IPS-15b (cell line): ENCODE data around the gene REEP6.

Experiments
- H3K27me3 ChIP-seq: one replicate; pipeline ENCODE4 v1.6.1; 2013; ENCODE audit warnings: low read length; ENCODE audit not compliant: control insufficient read depth, insufficient read depth
- H3K36me3 ChIP-seq: one replicate; pipeline ENCODE4 v1.6.1; 2013; ENCODE audit warnings: low read length; ENCODE audit not compliant: control insufficient read depth, insufficient read depth
- H3K4me1 ChIP-seq: one replicate; pipeline ENCODE4 v1.6.1; 2013; ENCODE audit warnings: mild to moderate bottlenecking, low read length; ENCODE audit not compliant: control insufficient read depth, insufficient read depth
- H3K4me3 ChIP-seq: one replicate; pipeline ENCODE4 v1.5.1; 2013; ENCODE audit warnings: low read depth, low read length
- H3K9ac ChIP-seq: one replicate; pipeline ENCODE4 v1.6.1; 2013; ENCODE audit warnings: low read depth, mild to moderate bottlenecking, low read length
- H3K9me3 ChIP-seq: one replicate; pipeline ENCODE4 v1.6.1; 2013; ENCODE audit warnings: mild to moderate bottlenecking, low read length; ENCODE audit not compliant: control insufficient read depth, insufficient read depth

REEP6 gene

DNA sequence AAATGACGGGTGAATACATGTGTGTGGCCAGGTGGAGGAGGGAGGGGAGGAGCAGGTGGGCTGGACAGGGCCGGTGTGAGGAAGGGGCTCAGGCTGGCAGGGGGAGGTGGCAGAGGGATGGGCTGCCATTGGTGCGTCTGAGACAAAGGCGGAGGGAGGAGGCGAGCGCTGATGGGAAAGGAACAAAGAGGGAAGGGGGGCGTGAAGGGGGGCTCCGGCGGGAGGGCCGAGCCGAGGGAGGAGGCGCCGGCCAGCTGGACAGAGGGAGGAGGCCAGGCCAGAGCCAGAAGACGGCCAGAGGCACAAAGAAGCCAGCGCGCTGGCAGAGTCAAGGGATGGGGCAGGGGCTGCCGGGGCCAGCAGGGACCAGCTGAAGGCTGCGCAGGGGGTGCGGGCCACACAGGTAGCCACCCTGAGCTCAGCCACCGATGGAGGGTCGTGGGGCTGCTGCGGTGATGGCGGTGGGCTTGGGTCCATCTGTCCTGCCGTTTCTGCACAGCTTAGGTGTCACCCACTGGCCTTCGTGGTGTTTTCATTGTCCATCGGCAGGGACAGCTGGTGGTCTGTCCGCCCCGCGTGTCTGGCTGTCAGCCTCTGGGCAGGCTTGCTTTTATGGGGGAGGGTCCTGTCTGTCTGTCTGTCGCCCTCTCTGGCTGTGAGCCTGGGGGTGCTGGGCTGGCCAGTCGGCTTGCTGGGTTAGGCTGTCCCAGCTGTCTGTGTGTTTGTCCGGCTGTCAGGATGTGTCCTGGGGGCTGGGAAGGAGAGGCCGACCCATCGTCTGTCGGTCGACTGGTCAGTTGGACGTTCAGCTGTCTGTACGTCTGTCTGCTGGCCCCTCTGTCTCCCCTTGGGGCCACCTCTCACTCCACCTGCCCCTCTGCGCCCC is 38.8 kb upstream of the REEP6 start:
- H3K36me3 ChIP-seq, result no peaks in the 10 kb centered on the region
- H3K9me3 ChIP-seq, result no peaks in the 10 kb centered on the region
- peaks cover 67% of the 10 kb centered on the region for H3K27me3 ChIP-seq
- no peaks in the 10 kb centered on the region for H3K4me1 ChIP-seq
- H3K9ac ChIP-seq, result no peak overlapping the region
- no peak overlapping the region for H3K4me3 ChIP-seq

DNA sequence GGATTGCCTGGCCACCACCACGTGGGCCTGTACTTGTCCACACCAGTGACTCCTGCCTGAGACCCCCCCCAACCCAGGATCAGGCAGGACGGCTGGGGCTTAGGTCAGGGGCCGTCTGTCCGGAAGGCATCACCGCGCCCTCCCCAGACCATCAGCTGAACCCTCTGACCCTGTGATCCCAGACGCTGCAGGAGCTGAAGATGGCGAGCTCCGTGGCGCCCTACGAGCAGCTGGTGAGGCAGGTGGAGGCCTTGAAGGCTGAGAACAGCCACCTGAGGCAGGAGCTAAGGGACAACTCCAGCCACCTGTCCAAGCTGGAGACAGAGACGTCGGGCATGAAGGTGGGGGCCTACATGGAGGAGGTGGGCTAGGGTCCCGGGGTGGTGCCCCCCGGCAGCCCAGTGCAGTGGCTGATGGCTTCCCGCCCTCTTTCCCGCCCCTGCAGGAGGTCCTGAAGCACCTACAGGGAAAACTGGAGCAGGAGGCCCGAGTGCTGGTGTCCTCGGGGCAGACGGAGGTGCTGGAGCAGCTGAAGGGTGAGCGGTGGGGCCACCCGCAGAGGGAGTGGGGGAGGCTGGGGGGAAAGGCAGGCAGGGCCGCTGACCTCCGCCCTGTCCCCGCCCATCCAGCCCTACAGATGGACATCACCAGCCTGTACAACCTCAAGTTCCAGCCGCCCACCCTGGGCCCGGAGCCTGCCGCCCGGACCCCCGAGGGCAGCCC is 38.0 kb upstream of the REEP6 start:
- H3K9me3 ChIP-seq, result no peaks in the 10 kb centered on the region
- H3K36me3 ChIP-seq, result no peaks in the 10 kb centered on the region
- no peak overlapping the region for H3K9ac ChIP-seq
- H3K27me3 ChIP-seq, result peaks cover 66% of the 10 kb centered on the region
- H3K4me1 ChIP-seq, result peaks cover 2% of the 10 kb centered on the region
- H3K4me3 ChIP-seq, result no peak overlapping the region

DNA sequence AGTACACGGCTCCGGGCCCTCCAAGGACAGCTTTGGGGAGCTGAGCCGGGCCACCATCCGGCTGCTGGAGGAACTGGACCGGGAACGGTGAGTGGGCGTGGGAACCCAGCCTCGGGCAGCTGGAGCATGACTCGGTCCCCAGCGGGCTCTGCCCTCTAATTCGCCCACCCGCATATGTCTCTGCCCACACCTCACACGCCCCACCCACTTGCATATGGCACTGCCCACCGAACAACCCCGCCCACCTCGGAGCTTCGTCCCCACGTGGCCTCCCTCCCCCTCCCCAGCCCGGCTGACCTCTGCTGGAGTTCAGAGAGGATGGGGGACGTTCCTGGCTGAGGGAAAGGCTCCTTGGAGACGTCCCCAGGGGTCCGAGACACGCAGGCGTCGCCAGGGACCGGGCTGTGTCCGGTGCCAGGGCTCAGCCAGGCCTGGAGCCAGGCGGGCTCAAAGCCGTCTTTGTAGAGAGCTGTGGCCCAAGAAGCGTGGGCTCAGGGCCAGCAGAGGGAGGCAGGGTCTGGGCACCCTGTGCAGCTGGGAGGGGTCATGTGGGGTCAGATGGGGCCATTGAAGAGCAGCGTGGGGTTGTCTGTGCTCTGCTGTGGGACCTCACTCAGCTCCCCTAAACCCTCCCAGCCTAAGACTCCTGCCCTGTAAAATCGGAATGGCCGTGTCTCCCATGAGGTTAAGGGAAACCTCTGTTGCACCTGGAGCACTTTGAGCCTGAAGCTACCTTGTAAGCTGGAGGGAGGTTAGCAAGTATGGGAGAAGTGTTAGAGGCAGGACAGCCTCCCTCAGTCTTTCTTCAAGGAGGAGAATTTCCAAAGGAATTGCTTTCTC is 37.2 kb upstream of the REEP6 start:
- Histone ChIP-seq H3K4me1 (peaks cover 2% of the 10 kb centered on the region), H3K9me3 (no peaks in the 10 kb centered on the region), H3K4me3 (no peak overlapping the region), H3K9ac (no peak overlapping the region), H3K36me3 (no peaks in the 10 kb centered on the region), H3K27me3 (peaks cover 67% of the 10 kb centered on the region)

DNA sequence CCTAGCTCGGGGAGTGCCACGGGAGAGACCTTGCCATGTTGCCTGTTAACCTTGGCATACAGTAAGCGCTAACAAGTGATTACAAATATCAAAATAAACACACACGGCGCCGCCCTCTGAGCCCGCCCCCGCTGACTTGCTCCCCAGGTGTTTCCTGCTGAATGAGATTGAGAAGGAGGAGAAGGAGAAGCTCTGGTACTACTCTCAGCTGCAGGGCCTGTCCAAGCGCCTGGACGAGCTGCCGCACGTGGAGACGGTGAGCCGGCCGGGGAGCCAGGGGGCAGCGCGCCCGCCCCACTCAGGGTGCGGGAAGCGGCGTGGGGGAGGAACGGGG is 36.0 kb upstream of the REEP6 start:
- Histone ChIP-seq H3K36me3 (no peaks in the 10 kb centered on the region), H3K4me1 (peaks cover 2% of the 10 kb centered on the region), H3K9me3 (no peaks in the 10 kb centered on the region), H3K27me3 (peaks cover 58% of the 10 kb centered on the region), H3K4me3 (no peak overlapping the region), H3K9ac (no peak overlapping the region)

DNA sequence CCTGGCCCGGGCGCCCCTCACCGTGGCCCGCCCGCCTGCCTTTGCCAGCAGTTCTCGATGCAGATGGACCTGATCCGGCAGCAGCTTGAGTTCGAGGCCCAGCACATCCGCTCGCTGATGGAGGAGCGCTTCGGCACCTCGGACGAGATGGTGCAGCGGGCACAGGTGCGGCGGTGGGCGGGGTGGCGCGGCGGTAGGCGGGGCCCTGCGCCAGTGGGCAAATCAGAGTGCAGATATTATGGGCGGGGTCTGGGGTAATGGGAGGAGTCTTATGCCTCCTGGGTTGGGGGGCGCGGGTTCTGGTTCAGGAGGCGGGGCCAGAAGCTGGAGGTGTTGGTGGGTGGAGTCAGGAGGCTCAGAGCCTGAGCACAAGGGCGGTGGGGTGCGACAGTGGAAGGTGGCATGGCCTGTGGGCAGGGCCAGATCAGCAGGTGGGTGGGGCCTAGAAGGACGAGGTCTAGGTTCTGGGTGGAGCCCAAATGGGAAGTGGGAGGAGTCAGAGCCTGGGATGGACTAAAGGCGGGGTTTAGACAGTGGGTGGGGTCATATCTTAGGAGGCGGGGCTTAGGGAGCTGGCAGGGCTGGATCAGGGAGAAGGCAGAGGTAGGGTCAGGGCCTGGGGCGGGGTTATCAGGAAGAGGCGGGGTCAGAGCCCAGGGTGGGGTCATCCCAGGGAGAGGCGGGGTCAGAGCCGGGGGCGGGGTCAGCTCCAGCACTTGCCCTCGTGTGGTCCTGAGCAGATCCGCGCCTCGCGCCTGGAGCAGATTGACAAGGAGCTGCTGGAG is 35.5 kb upstream of the REEP6 start:
- H3K36me3 ChIP-seq, result no peaks in the 10 kb centered on the region
- peaks cover 54% of the 10 kb centered on the region for H3K27me3 ChIP-seq
- peak overlapping the region; percentile 22 for H3K4me3 ChIP-seq
- no peaks in the 10 kb centered on the region for H3K9me3 ChIP-seq
- H3K9ac ChIP-seq, result no peak overlapping the region
- H3K4me1 ChIP-seq, result peaks cover 2% of the 10 kb centered on the region

DNA sequence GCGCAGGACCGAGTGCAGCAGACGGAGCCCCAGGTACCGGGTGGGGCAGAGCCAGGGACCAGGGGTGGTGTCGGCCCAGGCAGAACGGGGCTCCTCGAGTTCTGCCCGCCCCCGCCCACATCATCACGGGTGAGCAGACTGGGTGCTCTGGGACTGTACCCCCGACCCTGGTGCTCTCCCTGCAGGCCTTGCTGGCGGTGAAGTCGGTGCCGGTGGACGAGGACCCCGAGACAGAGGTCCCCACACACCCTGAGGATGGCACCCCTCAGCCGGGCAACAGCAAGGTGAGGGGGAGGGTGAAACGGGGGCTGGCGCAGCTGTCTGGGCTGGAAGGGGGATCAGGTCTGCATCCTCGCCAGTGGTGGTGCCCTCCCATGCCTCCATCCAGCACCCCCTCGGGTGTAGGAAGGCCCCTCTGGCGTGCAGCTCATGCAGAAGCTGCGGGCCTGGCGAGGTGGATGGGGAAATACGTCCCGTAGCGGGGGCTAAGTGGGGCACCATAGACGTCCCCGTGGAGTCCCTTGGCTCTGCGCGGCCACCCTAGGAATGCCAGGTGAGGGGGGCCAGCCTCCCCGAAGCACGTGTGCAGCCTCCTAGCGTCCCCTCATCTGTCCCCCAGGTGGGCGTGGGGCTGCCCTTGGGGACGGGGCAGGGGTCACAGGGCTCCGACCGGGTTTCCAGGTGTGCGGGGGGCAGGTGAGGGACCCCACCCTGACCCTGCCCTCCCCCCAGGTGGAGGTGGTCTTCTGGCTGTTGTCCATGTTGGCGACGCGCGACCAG is 34.7 kb upstream of the REEP6 start:
- no peaks in the 10 kb centered on the region for H3K9me3 ChIP-seq
- H3K4me1 ChIP-seq, result peaks cover 2% of the 10 kb centered on the region
- no peak overlapping the region for H3K9ac ChIP-seq
- H3K4me3 ChIP-seq, result peak overlapping the region; percentile 22
- H3K27me3 ChIP-seq, result peaks cover 46% of the 10 kb centered on the region
- H3K36me3 ChIP-seq, result no peaks in the 10 kb centered on the region

DNA sequence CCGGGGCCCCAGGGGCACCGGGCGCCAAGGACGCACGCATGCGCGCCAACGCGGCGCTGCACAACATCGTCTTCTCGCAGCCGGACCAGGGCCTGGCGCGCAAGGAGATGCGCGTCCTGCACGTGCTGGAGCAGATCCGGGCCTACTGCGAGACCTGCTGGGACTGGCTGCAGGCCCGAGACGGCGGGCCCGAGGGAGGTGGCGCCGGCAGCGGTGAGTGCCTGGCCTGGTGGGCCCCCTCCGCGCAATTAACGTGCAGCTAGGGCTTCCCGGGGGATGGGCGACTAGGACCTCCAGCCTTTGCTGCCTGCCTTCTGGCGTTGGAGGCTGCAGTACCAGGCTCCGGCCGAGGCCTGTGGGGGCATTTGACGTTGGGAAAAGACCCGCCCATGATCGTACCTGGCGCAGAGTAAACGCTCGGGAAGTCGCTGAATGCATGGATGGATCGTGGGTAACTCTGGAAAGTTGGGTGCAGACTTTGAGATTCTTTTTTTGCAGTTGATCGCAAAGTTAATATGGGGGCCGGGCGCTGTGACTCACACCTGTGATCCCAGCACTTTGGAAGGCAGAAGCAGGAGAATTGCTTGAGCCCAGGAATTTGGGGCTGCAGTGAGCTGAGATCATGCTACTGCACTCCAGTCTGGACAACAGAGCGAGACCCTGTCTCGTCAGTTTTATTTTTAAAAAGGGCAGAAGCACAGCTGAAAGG is 33.8 kb upstream of the REEP6 start:
- no peaks in the 10 kb centered on the region for H3K9me3 ChIP-seq
- H3K9ac ChIP-seq, result no peak overlapping the region
- H3K4me1 ChIP-seq, result peaks cover 2% of the 10 kb centered on the region
- H3K27me3 ChIP-seq, result peaks cover 40% of the 10 kb centered on the region
- H3K36me3 ChIP-seq, result no peaks in the 10 kb centered on the region
- no peak overlapping the region for H3K4me3 ChIP-seq

DNA sequence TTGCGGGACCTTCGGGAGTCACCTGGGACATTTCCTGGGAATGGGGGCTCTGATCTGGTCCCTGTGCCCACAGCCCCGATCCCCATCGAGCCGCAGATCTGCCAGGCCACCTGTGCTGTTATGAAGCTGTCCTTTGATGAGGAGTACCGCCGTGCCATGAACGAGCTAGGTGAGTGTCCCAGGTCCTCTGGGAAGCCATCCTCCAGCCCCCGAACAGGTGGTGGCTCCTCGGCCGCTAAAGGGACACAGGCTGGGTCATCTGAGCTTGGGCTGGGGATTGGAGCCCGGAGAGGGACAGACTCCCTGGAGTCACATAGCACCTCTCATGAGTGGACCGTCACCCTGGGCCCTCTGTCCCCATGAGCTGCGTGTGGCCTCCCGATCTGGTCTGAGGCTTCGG is 33.1 kb upstream of the REEP6 start:
- no peak overlapping the region for H3K4me3 ChIP-seq
- H3K27me3 ChIP-seq, result peaks cover 33% of the 10 kb centered on the region
- H3K4me1 ChIP-seq, result peaks cover 2% of the 10 kb centered on the region
- H3K9ac ChIP-seq, result no peak overlapping the region
- no peaks in the 10 kb centered on the region for H3K9me3 ChIP-seq
- no peaks in the 10 kb centered on the region for H3K36me3 ChIP-seq

DNA sequence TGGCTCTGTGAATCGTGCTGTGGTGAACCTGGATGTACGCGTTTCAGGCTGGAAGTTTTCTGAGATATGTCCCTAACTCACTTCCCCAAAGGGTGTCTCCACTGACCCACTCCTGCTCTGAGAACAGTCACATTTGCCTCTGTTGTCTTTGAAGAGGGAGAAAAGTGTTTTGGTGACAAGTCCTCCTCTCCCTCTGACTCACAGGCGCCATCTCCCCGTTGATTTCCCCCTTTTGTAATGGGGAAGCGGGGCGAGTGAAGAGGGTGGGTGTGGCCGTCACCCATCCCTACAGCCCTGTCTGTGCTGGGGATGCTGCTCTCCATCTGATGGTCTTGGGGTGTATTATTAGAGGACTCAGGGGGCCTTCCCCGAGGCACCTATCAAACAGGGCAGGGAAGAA is 31.5 kb upstream of the REEP6 start:
- Histone ChIP-seq H3K4me3 (no peak overlapping the region), H3K4me1 (peaks cover 2% of the 10 kb centered on the region), H3K9me3 (no peaks in the 10 kb centered on the region), H3K27me3 (peaks cover 28% of the 10 kb centered on the region), H3K36me3 (no peaks in the 10 kb centered on the region), H3K9ac (no peak overlapping the region)
